ACHN (cell line): ENCODE results near the gene GBX2.
A peak's percentile ranks its signal among the peaks of the same experiment; 100 is the strongest.

ENCODE experiments used
- DNase-seq: peaks from one replicate; pipeline ENCODE4 v3.0.0-alpha.2; 2015
- in situ Hi-C: cut with HindIII; loops from 2 replicates; pipeline ENCODE4 v1.10.0; 2017; ENCODE audit warnings: low sequenced_read_pairs, low pct_ligation_motif_present, low pct_unique_long_range_greater_than_20kb

GBX2 gene

DNA sequence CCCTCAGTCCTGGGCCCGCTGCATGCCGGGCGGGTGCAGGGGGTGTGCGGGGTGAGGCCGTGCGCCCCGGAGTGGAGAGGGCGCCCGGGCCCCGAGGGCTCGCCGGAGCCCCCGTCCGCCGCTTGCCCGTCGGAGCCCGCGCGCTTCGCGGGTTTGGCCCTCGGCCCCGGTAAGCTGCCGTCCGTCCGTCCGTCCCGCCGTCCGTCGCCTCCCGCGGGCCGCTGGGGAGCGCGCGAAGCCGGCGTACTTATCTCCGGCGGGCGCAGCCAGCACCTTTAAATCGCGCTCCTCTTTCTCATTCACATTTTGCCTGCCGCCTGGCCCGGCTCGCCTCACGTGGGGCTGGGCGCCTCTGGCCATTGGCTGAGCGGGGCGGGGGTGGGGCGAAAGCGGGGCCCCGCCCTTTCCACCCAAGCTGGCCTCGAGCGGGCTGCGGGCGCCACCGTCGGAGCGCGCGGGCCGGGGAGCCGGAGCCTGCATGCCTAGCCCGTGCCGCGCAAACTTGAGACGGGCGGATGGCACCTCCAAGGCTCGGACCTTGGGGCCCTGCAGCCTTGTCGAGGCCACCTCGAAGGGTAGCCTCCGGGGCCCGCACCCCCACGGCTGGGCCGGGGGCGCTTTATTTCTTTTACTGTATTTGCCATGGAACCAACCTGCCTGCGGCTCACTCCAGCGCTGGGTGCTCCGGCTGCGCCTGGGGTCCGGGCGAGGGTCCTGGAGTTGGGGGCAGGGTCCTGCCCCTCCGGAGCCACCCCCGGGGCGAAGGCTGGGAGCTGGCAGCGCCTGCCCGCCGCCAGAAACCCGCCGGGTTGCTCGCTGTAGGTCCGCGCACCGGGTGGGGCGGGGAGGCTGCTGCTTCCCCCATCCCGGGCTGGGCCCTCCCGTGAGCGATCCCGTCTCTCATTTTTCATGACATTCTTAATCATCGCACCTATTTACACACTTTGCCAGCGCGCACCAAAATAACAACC lies at the start of gene GBX2:
GBX2 (minus strand) TSS at position 277 of the 971 bp plus-strand sequence. CDS start 415 bp downstream, outside the sequence.
- in situ Hi-C loops = no loop called here
- DNase-seq = peak; percentile 94

DNA sequence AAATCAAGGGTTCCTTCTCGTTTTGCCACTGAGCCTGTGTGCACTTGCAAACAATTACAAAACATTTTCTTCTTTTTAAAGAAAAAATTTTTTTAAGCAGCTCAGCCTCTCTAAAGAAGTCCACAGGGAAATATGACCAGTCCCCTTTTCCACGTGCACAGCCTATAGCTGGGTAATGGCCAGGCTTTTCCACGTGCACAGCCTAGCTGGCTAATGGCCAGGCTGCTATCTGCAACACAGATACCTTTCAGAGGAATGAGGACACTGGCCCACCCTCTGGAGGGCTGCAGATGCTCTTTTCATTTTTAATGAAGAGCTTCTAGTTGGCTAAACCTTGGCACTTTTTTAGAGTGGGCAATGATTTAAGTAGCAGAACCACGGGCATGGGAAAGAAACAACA lies 49.7 kb upstream of the GBX2 start:
- no peak for DNase-seq
- in situ Hi-C loops = no loop called here

DNA sequence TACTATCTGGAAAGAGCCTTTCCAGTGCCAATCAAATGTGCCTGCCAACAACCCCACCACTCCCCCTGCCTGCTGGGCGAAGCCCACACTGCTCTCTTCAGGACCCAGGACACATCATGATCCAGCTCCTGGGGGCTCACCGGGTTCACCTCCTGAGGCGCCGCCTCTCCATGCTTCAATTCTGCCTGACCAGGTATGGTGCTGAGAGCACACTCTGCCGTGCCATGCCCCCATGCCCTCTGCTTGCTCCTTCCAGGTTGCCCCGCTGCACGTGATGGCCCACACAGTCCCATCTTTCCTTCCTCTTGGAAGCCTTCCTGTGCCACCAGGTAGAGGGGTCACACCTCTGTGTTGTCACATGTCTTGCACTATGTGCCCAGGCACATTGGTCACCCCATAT lies 48.5 kb upstream of the GBX2 start:
- DNase-seq = no peak
- in situ Hi-C loops = no loop called here

DNA sequence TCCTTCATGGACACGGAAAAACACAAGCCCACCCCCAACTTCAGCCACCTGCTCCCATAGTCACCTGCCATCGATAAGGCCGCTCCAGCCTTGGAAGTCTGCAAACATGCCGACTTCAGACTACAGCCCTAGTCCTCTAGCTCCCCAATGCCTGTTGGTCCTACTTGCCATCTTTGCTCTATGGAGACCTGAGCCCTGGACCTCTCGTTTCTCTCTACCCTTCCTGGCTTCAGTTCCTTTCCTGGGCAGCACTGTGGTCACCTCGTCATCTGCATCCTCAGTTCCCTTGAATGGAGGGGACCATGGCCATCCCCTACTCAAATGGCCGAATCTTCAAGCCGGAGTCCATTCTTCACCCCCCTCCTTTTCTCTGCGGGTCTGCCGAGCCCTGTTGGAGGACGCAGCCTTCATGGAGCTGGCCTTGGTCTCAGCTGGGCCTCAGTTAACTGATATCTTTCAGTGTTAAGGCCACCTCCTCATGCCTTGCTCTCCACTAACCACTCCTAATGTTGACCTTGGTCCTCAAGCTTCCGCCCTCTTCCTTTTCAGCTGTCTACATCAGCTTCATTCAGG lies 47.7 kb upstream of the GBX2 start:
- no peak for DNase-seq
- in situ Hi-C loops = no loop called here

DNA sequence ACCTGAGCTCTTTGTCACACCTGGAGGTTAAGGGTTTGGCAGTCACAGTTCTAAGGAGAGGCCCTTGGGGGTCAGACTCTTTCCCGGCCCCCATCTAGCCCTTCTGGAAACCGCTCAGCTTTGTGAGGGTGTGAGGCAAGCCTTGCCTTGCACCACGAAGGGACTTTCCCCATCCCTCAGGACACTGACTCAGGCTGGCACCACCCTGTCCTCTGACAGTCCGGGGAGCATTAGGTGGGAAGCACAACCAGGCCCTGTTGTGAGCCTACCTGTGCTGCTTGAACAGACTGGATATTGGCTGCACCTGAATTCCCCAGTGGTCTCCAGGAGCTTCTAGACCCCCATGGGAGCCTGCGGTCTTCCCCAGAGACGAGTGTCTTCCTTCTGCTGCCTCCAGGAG lies 47.0 kb upstream of the GBX2 start:
- DNase-seq = no peak
- in situ Hi-C loops = no loop called here

DNA sequence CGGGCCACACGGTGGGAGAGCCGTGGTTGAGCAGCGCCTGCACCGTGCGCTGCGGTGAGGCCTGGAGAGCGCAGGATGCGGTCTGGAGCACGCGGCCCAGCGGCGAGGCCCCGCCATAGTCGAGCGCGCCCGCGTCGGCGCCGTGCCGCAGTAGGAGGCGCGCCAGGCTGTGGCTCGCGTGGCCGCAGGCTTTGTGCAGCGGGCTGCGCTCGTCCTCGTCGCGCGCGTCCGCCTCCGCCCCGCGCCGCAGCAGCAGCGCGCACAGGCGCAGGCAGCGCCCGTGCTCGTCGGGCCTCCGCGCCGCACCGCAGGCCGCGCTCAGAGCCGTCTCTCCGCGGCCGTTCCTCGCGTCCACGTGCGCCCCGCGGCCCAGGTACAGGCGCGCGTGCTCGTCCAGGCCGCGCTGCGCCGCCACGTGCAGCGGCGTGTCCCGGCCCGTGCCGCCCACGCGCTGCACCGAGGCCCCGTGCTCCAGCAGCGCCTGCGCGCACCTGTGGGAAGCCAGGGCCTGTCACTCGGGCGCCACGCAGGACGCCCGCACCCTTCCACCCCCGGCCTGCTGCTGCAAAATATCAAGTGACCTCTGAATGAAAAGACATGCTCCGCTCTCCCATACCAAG lies 46.3 kb upstream of the GBX2 start:
- in situ Hi-C loops = no loop called here
- no peak for DNase-seq

DNA sequence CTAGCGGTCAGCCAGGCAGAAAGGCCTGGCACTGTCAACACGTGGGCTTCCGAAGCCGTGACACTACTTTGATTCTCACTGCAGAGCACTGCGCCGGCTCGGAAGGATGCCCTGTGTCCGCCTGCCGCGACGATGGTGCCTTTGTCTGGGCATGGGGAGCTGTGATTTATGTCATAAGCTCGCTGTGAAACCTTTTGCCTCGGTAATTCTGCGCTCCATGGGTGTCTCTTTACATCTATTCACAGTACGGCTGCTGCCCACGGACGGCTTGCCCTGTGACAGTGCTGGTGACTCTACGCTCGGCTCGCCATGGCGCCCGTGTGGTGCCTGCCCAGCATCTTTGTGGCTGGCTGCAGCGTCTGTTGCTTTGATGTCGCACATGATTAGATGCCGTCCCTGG lies 43.1 kb upstream of the GBX2 start:
- in situ Hi-C loops = no loop called here
- DNase-seq = no peak

DNA sequence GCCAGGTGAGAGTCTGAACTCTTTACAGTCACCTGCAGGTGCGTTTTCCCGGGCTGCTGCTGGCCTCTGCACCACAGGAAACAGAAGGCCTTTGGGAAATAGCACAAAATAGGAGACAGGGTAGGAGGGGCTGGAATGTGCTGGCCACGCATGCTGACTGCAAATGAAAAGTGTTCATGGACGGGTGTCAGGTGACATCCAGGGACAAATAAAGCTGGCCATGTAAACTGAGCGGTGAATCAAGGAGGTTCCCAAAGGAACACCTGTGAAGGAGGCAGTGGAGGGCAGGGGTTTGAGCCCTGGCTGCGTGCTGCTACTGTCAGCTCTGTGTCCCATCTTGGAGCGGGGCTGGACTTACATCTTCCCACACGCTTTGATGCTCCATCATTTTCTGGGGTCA lies 42.4 kb upstream of the GBX2 start:
- no peak for DNase-seq
- in situ Hi-C loops = no loop called here

DNA sequence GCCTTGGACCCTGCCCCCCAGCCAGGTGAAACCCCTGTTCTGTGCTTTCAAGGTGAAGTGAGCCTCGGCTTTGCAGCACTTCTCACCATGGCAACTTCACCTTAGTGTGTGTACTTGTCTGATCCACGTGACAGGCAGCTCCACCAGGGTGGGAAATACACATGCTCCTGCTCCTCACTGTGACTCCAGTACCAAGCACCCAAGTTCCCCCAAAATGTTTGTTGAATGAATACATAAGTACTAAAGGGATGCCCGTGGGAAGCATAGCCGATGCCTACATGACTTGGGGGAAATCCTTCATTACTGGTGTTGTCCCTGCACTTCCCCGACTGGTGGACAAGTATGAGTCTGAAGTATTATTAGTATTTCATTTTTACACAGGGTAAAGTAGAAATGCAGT lies 41.8 kb upstream of the GBX2 start:
- no peak for DNase-seq
- in situ Hi-C loops = no loop called here

DNA sequence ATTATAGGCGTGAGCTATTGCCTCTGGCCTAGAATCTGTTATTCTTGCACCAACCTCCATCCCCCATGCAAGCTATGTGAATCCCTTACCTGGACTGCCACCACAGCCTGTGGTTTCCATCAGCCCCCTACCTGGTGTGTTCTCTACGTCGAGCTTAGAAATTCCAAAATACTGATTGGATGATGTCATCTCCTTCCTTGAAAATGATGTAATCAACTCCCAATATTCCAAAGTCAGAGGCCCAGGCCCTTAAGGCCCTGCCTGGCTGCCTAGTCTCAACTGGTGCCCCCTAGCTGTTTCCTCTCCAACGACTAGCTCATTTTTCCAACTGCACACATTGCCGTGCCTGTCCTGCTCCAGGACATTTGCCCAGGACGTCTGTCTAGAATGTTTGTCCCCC lies 41.3 kb upstream of the GBX2 start:
- in situ Hi-C loops = no loop called here
- peak; percentile 25 for DNase-seq

DNA sequence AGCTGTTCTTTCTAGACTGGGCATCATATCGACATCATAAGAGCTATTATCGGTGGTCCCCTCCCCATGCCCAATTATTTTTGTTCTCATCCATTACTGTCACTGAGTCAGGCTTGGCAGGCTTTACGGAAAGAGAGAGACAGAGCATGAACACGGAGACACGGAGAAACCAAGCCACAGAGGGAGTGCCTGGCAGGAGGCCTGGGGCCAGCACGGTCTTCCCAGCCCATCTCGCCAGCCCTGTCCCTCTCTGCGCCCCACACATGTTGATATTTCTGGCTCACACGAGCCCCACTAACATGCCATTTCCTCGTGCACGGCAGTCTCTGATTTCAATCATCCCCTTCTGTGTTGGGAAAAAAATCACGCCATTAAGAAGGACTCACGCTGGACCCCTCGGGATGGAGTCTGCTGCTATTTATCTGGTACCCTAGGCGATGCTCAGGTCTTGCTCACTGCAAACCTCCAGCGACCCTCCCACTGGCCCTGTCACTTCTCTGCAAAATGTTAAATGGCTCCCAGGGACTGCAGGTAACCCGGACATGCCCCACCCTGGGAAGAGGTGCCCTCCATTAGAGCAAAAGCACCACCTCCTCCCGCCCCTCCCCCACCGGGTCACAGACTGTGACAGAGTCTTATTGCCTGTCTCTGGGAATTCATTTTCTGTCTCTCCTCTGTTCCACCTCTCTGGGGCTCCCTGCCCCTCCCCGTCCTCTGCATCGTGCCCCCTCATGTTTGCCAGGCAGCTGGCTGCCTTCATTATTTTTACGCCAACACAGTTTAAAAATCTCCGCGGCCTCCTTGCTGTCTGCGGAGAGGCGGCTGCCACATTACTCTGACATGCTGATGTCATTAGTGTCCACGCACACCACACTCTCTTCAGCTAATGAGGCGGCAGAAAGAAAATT lies 40.1 kb upstream of the GBX2 start:
- no peak for DNase-seq
- in situ Hi-C loops = no loop called here

DNA sequence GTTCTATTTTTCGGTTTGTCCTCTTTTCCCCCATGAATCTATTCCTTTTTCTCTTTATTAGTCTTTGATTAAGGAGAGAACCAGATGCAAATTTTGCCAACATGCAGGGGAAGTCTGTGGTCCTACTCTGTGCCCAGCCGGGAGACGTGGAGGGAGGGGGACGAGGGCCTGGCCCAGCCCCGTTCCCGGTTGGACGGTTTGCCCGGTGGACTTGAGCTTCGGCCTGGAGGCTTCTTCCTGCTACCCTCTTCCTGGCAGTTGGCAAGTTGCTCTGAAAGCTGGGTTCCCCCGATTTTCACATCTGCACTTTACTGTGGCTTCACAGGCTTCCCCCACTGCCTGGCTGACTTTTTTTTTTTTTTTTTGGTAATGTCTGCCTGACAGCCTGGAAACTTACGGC lies 39.3 kb upstream of the GBX2 start:
- in situ Hi-C loops = no loop called here
- DNase-seq = no peak

DNA sequence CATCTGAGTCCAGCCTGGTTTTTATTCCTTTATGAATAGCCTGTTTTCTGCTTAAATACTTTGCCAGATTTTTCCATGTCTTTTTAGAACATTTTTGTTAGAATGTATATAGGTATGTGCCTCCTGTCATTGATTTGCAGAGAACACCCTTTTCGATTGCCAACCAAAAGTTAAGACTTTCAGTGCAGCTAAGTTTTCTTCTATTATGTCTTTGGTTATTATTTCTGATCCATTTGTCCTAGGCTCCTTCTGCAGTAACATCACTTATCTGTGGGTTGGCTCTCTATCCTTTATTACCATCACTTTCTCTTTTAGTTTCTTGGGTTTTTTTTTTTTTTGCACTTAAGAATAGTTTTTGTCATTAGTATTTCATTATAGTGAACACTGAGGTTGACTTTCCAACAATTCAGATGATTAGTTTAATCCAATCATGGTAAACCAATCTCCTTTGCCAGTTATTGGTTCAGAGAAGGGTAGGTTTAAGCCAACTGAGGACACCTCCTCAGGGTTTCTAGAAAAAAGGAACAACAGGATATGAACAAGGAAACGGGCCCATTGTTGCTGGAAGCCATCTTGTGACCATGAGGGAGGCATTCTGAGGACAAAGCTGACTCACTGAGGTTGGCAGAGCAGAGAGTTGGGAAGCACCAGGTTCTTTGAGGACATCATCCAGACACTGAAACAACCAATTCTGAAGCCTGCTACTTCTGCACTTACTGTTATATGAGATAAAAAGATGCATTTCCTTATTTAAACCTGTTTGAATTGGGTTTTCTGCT lies 37.9 kb upstream of the GBX2 start:
- in situ Hi-C loops = no loop called here
- DNase-seq = no peak

DNA sequence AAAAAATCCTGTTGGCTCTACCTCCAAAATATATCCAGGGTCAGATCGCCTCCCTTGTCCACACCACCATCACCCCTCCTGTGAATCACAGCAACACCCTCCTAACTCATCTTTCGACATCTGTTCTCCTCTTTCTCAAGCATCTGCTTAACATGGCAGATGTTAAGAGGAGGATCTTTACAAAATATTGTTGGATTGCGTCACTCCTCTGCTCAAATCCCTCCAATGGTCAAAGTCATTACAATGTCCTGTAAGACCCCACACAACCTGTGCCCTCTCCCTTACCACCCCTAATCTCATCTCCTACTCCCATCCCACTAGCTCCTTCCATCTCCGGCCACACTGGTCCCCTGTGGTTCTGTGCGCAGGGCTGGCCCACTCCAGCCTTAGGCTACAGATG lies 36.8 kb upstream of the GBX2 start:
- in situ Hi-C loops = no loop called here
- DNase-seq = no peak

DNA sequence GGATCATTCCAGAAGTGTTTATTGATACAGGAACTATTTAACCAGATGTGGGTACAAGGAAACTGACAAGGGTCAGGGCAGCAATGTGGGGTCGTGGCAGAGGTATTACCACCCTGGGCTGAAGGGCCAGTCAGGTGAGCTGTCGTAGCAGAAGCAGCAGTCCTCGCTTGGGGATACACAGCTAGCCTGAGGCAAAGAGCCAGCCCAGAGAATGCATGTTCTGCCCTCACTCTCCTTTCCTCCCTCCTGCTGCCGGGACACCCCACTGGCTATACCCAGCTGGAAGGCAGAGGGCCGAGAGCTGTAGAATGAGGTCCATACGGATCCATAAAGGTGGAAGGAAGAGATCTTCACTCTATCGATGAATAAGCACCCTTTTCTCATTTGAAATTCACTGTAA lies 32.2 kb upstream of the GBX2 start:
- DNase-seq = no peak
- in situ Hi-C loops = no loop called here

DNA sequence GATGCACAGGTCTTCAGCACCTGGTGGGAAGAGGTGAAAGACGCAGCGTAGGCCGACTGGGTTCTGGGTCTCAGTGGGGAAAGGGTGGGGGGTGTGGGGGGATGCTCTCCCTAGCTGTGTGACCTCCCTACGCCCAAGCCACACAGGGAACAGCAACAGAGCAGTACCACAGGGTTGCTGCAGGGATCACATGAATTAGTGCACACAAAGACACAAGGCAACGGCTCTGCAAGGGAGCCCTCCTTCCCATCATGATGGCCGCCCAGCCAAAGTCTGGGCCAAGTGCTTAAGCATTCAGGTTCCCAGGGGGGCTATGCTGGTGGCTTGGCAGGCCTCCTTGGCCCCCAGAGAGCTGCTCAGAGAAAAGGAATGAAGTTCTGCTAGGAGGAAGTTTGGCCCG lies 28.2 kb upstream of the GBX2 start:
- DNase-seq = no peak
- in situ Hi-C loops = loop anchor here (25.0 kb wide), 1 partner anchor 409 kb away; no protein-coding TSS in a partner anchor

DNA sequence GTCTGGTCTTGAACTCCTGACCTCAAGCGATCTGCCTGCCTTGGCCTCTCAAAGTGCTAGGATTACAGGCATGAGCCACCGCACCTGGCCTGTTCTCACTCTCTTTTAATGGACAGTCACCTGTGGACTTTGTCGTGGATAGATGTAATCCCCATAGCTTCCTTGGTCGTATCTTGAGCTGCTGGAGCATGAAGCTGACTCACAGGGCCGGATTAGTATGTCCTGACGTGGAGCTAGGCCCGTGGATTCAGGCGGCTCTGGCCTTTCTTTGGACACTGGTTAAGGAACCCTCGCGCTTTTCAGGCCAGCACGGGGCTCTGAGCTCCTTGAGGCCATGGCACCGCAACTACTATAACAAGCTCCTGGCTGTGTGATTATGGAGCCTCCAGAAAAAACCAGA lies 27.5 kb upstream of the GBX2 start:
- peak; percentile 75 for DNase-seq
- in situ Hi-C loops = loop anchor here (25.0 kb wide), 1 partner anchor 408 kb away; no protein-coding TSS in a partner anchor

DNA sequence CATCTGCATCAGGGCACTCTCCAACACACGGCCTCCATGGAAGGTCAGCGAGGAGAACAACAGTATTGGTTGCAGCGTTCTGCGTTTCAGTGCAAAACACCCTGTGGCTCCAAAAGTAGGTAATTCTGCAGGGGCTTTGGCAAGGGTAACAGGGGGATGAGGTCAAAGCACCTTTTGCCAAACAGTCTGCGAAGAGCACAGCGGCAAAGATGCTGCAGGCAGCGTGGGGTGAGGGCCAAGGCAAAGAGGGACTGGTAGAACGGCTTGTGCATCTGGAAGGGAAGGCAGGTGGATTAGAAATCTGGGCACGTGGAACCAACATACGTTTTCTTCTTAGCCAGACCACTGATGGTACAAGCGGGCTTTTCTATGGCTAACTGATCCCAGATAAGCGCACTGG lies 26.6 kb upstream of the GBX2 start:
- in situ Hi-C loops = loop anchor here (25.0 kb wide), 1 partner anchor 407 kb away; no protein-coding TSS in a partner anchor
- no peak for DNase-seq
